GM12878 (cell line): Measurements from ENCODE around the gene ENG. TPM values are rescaled to one million over a fixed set of nuclear protein-coding genes. Genes with fewer than 3 reads are reported as not detected.

Source experiments
- ATAC-seq: fragments of 200-7000 bp; cut with Tn5 transposase; 3 replicates; pipeline ENCODE4 v1.9.1; 2020; ENCODE audit warnings: mild to moderate bottlenecking, moderate library complexity
- BruUV-seq: library from RNA; stranded (reverse); fragments of 400-500 nt; replicated peaks from 2 replicates; lab custom pipeline; 2021; lab: Mats Ljungman, UMichigan
- CTCF ChIA-PET: fragments of 300-600 bp; sonication (Branson Sonifier 250); formaldehyde crosslinking; extraction: SDS; loops from one replicate; lab custom pipeline; 2021; ENCODE audit warnings: inconsistent platforms; lab: Yijun Ruan, JAX
- POLR2A ChIA-PET: fragments of 350-600 bp; formaldehyde crosslinking; extraction: SDS; loops from one replicate; lab custom pipeline; 2021; ENCODE audit warnings: inconsistent platforms; lab: Charles Lee
- RAD21 ChIA-PET: fragments of 300-600 bp; sonication (Branson Sonifier 250); formaldehyde crosslinking; loops from one replicate; lab custom pipeline; 2023; ENCODE audit warnings: antibody characterized with exemption; ENCODE audit not compliant: unreplicated experiment; lab: Charles Lee
- SMC1A ChIA-PET: fragments of 300-600 bp; sonication (Branson Sonifier 250); formaldehyde crosslinking; loops from one replicate; lab custom pipeline; 2023; ENCODE audit not compliant: unreplicated experiment, uncharacterized antibody; lab: Charles Lee
- DNase-seq: peaks from one replicate; pipeline ENCODE4 v3.0.0-alpha.2; 2011; ENCODE audit warnings: low read depth, low spot score
- FAIRE-seq: peaks from 3 replicates; lab custom pipeline; 2011; peaks lifted over from hg19 to GRCh38; lab: Jason Lieb, UNC
- H2AFZ ChIP-seq: 2 replicates; pipeline ENCODE4 v1.6.0; 2011; ENCODE audit warnings: low read depth, low read length, control low read depth; ENCODE audit not compliant: control insufficient read depth
- H3K27ac ChIP-seq: 2 replicates; pipeline ENCODE4 v1.5.1; 2011; ENCODE audit warnings: control low read depth; ENCODE audit not compliant: control insufficient read depth, insufficient read depth
- H3K27me3 ChIP-seq, 2 experiments: replicated peaks in 1 of 2; 2 replicates each; pipeline versions ENCODE4 v1.6.0 to v1.6.1; 2011; ENCODE audit warnings: low read length in 1 of 2; ENCODE audit not compliant: control insufficient read depth in 2 of 2, insufficient read depth in 2 of 2
- H3K36me3 ChIP-seq, 2 experiments: 2 replicates each; pipeline ENCODE4 v1.5.1; 2011; ENCODE audit warnings: low read length in 1 of 2; ENCODE audit not compliant: control insufficient read depth in 2 of 2, insufficient read depth in 2 of 2
- H3K4me1 ChIP-seq: 2 replicates; pipeline ENCODE4 v1.6.1; 2011; ENCODE audit warnings: mild to moderate bottlenecking, low read length, moderate library complexity, mixed read lengths; ENCODE audit not compliant: control insufficient read depth, insufficient read depth
- H3K4me2 ChIP-seq: 2 replicates; pipeline ENCODE4 v1.6.0; 2011; ENCODE audit warnings: control low read depth; ENCODE audit not compliant: control insufficient read depth, insufficient read depth
- H3K4me3 ChIP-seq: fragments of 200-600 bp; sonication (generic); 2 replicates; pipeline ENCODE4 v1.5.1; 2016
- H3K79me2 ChIP-seq: 2 replicates; pipeline ENCODE4 v1.6.0; 2011; ENCODE audit warnings: low read length; ENCODE audit not compliant: control insufficient read depth, insufficient read depth
- H3K9ac ChIP-seq: 2 replicates; pipeline ENCODE4 v1.8.0; 2011; ENCODE audit warnings: low read length, control low read depth, mixed read lengths; ENCODE audit not compliant: control insufficient read depth, insufficient read depth
- H3K9me3 ChIP-seq: replicated peaks from 3 replicates; pipeline ENCODE4 v1.5.1; 2011; ENCODE audit warnings: mild to moderate bottlenecking, low read length; ENCODE audit not compliant: control insufficient read depth, insufficient read depth
- H4K20me1 ChIP-seq: 2 replicates; pipeline ENCODE4 v1.6.0; 2011; ENCODE audit not compliant: control insufficient read depth, insufficient read depth
- CEBPB ChIP-seq, 2 experiments: fragments of 150-350 bp in 1 of 2; IDR thresholded peaks; 2 replicates each; pipeline ENCODE4 v1.6.1; 2012 to 2014; ENCODE audit warnings: low read depth in 2 of 2, low read length in 2 of 2, borderline replicate concordance in 1 of 2, inconsistent platforms in 1 of 2
- CREB1 ChIP-seq: IDR thresholded peaks from 2 replicates; pipeline ENCODE4 v1.6.1; 2012; ENCODE audit warnings: low read depth, mild to moderate bottlenecking, inconsistent platforms
- HDGF ChIP-seq: fragments of 450-650 bp; IDR thresholded peaks from 2 replicates; pipeline ENCODE4 v1.6.1; 2016; ENCODE audit warnings: antibody characterized with exemption
- MEF2A ChIP-seq: IDR thresholded peaks from 2 replicates; pipeline ENCODE4 v1.6.1; 2011; ENCODE audit warnings: low read depth, mild to moderate bottlenecking, low read length, moderate library complexity; ENCODE audit not compliant: insufficient read depth
- SIN3A ChIP-seq: IDR thresholded peaks from 2 replicates; pipeline ENCODE4 v1.6.1; 2012; ENCODE audit warnings: low read depth, low read length, improper control_type of control experiment
- TBL1XR1 ChIP-seq: IDR thresholded peaks from 2 replicates; pipeline ENCODE4 v1.6.1; 2012; ENCODE audit warnings: low read depth, low read length, improper control_type of control experiment
- WGBS: methylation state at CpG from one replicate; pipeline ENCODE4 v1.1.6; 2016; ENCODE audit warnings: low lambda C conversion rate; ENCODE audit not compliant: insufficient replicate concordance, insufficient coverage; ENCODE audit errors: missing lambda C conversion rate; 5-methylcytosine and 5-hydroxymethylcytosine counted together
- in situ Hi-C: fragments of 300-500 bp; cut with MboI; formaldehyde crosslinking; loops from 9 replicates; pipeline ENCODE4 v1.14.3; 2018; ENCODE audit warnings: mixed read lengths
- intact Hi-C: fragments of 100-400 bp; cut with micrococcal nuclease; formaldehyde crosslinking; loops from one replicate; pipeline ENCODE4 v1.14.2; 2022; ENCODE audit not compliant: unreplicated experiment
- polyA plus RNA-seq, 11 experiments: library from polyadenylated mRNA; depleted of rRNA in 4 of 11; unstranded in 6 of 11; stranded (reverse) in 5 of 11; fragments of >200 nt; fragmentation: Nextera tagmentation in 4 of 11; fragmentation: Illumina TruSeq in 1 of 11; extraction: Ambion mirVana in 4 of 11; extraction: Trizol in 1 of 11; gene quantifications; 1 replicate in 1 of 11; 2 replicates in 10 of 11; pipeline versions ENCODE4 v1.2.1 to v1.2.3, GENCODE V29; 2011 to 2016; ENCODE audit warnings: inconsistent platforms in 2 of 11, missing spikeins in 2 of 11, low read depth in 1 of 11
- total RNA-seq, 4 experiments: library from RNA; depleted of rRNA in 3 of 4; stranded (reverse); fragments of >200 nt in 3 of 4; fragmentation: Illumina TruSeq in 1 of 4; extraction: Trizol in 1 of 4; gene quantifications; 2 replicates each; pipeline versions ENCODE4 v1.2.1 to v1.2.3, GENCODE V29; 2013 to 2021
- TF ChIP-seq, protein P1 (sequence below): IDR thresholded peaks from 2 replicates; pipeline ENCODE4 v1.6.1; 2011; ENCODE audit warnings: low read depth, low read length, improper control_type of control experiment, borderline replicate concordance

The ENG gene
- total and polyA plus RNA-seq, 10 of the 15 experiments (the other 5 are each of a cell fraction or from before 2014, with no cell fraction given) = 0.14 to 10.1 (median 2.0) TPM

- DNase-seq = no peak
- no TSS peak for BruUV-seq
- H3K4me1 ChIP-seq = peaks cover 27% of the 10 kb centered on the region
- CTCF ChIA-PET = interaction anchor here (1.1 to 4.5 kb wide), 2 partner anchors 25 to 161 kb away, joined by 5 to 24 read pairs; partner anchors contain the start of gene TOR2A
- RAD21 ChIA-PET = interaction anchor here (0.6 to 10.1 kb wide), 4 partner anchors 10 to 162 kb away, joined by 3 to 92 read pairs (median 3); partner anchors contain the start of genes ST6GALNAC4 and TOR2A
- H3K79me2 ChIP-seq = peaks cover 5% of the 10 kb centered on the region
- TF ChIP-seq SIN3A (no peak), TBL1XR1 (0 out of 2 replicates have a peak, but pooled peaks have one; percentile 3), CEBPB (IDR thresholded peaks at IDR 0.05; ENCODE audit: borderline replicate concordance in 1 of 2, low read depth in 2 of 2, low read length in 2 of 2) (no peak)
- POLR2A ChIA-PET = interaction anchor here (0.5 to 11.0 kb wide), 4 partner anchors 10 to 441 kb away, joined by 3 to 166 read pairs (median 3); partner anchors contain the start of gene ST6GALNAC4
- no peak overlapping the region for H3K9ac ChIP-seq
- in situ Hi-C loops = no loop called here
- ATAC-seq = no peak
- no peak for FAIRE-seq
- H2AFZ ChIP-seq = no peak overlapping the region; the same call in 1 of the 2 replicates
- no peaks in the 10 kb centered on the region for H3K27me3 ChIP-seq
- peaks cover 11 to 13% of the 10 kb centered on the region in 2 experiments; a peak in 3 of 4 replicates for H3K36me3 ChIP-seq
- no peaks in the 10 kb centered on the region for H4K20me1 ChIP-seq
- no peak overlapping the region for H3K4me3 ChIP-seq
- SMC1A ChIA-PET = interaction anchor here (0.7 to 1.2 kb wide), 2 partner anchors 24 to 85 kb away, joined by 3 read pairs; no protein-coding TSS in a partner anchor
- WGBS = 83% methylated on average over 16 of the region's 16 CpGs
- H3K9me3 ChIP-seq = peaks cover 15% of the 10 kb centered on the region; the same call in 2 of the 3 replicates
- H3K4me2 ChIP-seq = no peak overlapping the region
- intact Hi-C loops = no loop called here
- no peak overlapping the region for H3K27ac ChIP-seq
Measured at GRCh38 chr9:127896395-127897192, 42.1 kb upstream of the ENG start.

DNA sequence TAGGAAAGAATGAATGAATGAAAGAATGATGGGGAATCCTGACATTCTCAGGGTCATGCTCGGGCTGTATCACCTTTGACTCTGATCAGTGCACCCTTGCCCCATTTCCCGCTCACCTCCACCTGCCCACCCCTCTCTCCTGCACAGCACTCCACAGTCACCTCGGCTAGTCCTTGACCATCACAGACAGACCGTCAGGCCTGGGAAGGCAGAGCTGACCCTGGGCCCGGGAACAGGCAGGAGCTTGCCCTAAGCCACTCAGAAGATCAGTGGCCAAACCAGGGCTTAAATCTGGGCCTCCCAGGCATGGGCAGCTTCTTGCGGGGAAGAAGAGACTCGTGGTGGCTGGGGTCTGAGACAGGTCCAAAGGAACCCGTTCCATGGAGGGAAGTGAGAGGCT, 41.4 kb upstream of the ENG start:
- WGBS = 94% methylated on average over 8 of the region's 8 CpGs
- peaks cover 11 to 13% of the 10 kb centered on the region in 2 experiments; a peak in 3 of 4 replicates for H3K36me3 ChIP-seq
- ATAC-seq = no peak
- no peak for DNase-seq
- H3K4me3 ChIP-seq = no peak overlapping the region
- SMC1A ChIA-PET = interaction anchor here (1.2 kb wide), 1 partner anchor 24 kb away, joined by 3 read pairs; no protein-coding TSS in a partner anchor
- in situ Hi-C loops = no loop called here
- no peaks in the 10 kb centered on the region for H3K27me3 ChIP-seq
- no peak overlapping the region for H2AFZ ChIP-seq
- peaks cover 5% of the 10 kb centered on the region for H3K79me2 ChIP-seq
- no peak overlapping the region for H3K9ac ChIP-seq
- CTCF ChIA-PET = interaction anchor here (1.1 kb wide), 1 partner anchor 27 kb away, joined by 4 read pairs; no protein-coding TSS in a partner anchor
- intact Hi-C loops = no loop called here
- no TSS peak for BruUV-seq
- TF ChIP-seq MEF2A = no peak
- no peak for TF ChIP-seq CREB1
- no peak for TF ChIP-seq HDGF
- TF ChIP-seq, protein P1, sequence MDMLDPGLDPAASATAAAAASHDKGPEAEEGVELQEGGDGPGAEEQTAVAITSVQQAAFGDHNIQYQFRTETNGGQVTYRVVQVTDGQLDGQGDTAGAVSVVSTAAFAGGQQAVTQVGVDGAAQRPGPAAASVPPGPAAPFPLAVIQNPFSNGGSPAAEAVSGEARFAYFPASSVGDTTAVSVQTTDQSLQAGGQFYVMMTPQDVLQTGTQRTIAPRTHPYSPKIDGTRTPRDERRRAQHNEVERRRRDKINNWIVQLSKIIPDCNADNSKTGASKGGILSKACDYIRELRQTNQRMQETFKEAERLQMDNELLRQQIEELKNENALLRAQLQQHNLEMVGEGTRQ = no peak
- POLR2A ChIA-PET = interaction anchor here (0.5 kb wide), 1 partner anchor 442 kb away, joined by 3 read pairs; no protein-coding TSS in a partner anchor
- H3K4me2 ChIP-seq = no peak overlapping the region
- no peak for FAIRE-seq
- RAD21 ChIA-PET = no interaction called here
- H3K27ac ChIP-seq = no peak overlapping the region
- H3K9me3 ChIP-seq = peaks cover 15% of the 10 kb centered on the region; the same call in 2 of the 3 replicates
- no peaks in the 10 kb centered on the region for H4K20me1 ChIP-seq
- peaks cover 22% of the 10 kb centered on the region for H3K4me1 ChIP-seq
